A549 treated with CpdA at 1 μM for 4 hours (cell line): Measurements from ENCODE around the gene EEF1E1. TPM values are rescaled to one million over a fixed set of nuclear protein-coding genes. Genes with fewer than 3 reads are reported as not detected.

Source experiments
- total RNA-seq: library from RNA; stranded (reverse); fragments of 200-300 nt; extraction: Qiagen RNA extraction; gene quantifications from 5 replicates; pipeline ENCODE4 v1.2.3, GENCODE V29; 2022; ENCODE audit warnings: low read depth

The EEF1E1 gene
- total RNA-seq = 55.0 to 99.0 TPM (median 60.7 TPM) in 5 replicates

GRCh38 chr6:8102122-8102958 lies at the start of gene EEF1E1:
TSS of gene EEF1E1 (minus strand) at chr6:8102548. CDS start at chr6:8102521, 27 bp downstream.

GRCh38 chr6:8063761-8064637 lies 38.3 kb downstream of the EEF1E1 start, which contains the start of gene BLOC1S5:
TSS of gene BLOC1S5 (minus strand) at chr6:8064389. CDS start at chr6:8064376, 13 bp downstream.

Other genes with a start within 250 kb of the EEF1E1 start
- gene TXNDC5, start 191.8 kb downstream of the EEF1E1 start, total RNA-seq = 128 to 148 TPM (median 143 TPM) in 5 replicates
- gene BLOC1S5, start 38.2 kb downstream of the EEF1E1 start, total RNA-seq = 6.5 to 9.2 TPM (median 6.9 TPM) in 5 replicates